Right cardiac atrium (tissue), 5 donors: ENCODE data around the gene LYRM9. TPM values are rescaled to one million over a fixed set of nuclear protein-coding genes. Genes with fewer than 3 reads are reported as not detected.
"Not testable (repeated sequence)": the region's sequence is repeated elsewhere in the genome, so short reads cannot be mapped to it uniquely, and the experiment has no call there.

Experiments
- ATAC-seq, 2 donors: fragments of 200-7000 bp; cut with Tn5 transposase; one replicate each; pipeline versions ENCODE4 v1.8.0 to v1.9.1; 2020; ENCODE audit warnings: moderate library complexity in 2 of 2, mild to moderate bottlenecking in 1 of 2
- DNase-seq, 3 donors: peaks; one replicate each; pipeline ENCODE4 v3.0.0-alpha.2; 2020
- H3K27ac ChIP-seq: one replicate; pipeline ENCODE4 v1.5.1; 2013; ENCODE audit warnings: mild to moderate bottlenecking, low read length, control low read depth, moderate library complexity
- H3K27me3 ChIP-seq: one replicate; pipeline ENCODE4 v1.6.1; 2013; ENCODE audit not compliant: control insufficient read depth, insufficient read depth
- H3K4me1 ChIP-seq: one replicate; pipeline ENCODE4 v1.6.1; 2013; ENCODE audit warnings: low read length; ENCODE audit not compliant: control insufficient read depth, insufficient read depth
- H3K4me3 ChIP-seq: one replicate; pipeline ENCODE4 v1.5.1; 2013; ENCODE audit warnings: low read length, control low read depth
- H3K9me3 ChIP-seq: one replicate; pipeline ENCODE4 v1.6.1; 2013; ENCODE audit warnings: low read length; ENCODE audit not compliant: control insufficient read depth
- WGBS: extraction: QIAGEN DNeasy Blood & Tissue Kit; methylation state at CpG from one replicate; pipeline ENCODE4 v1.1.7; 2013; 5-methylcytosine and 5-hydroxymethylcytosine counted together
- intact Hi-C, 4 donors: fragments of 100-400 bp; cut with DNase I; formaldehyde crosslinking; loops; one replicate each; pipeline versions ENCODE4 v1.11.0 to v1.14.0; 2022 to 2023
- polyA plus RNA-seq: library from polyadenylated mRNA; stranded (reverse); fragments of 200-250 nt; gene quantifications from one replicate; pipeline ENCODE4 v1.2.3, GENCODE V29; 2013
- total RNA-seq, 4 donors: library from RNA; stranded (reverse); fragmentation: NEBNext Ultra II Directional; extraction: Animal tissue kit (Norgen Biotek cat#: 25700); gene quantifications; one replicate each; pipeline ENCODE4 v1.2.1, GENCODE V29; 2021
- donor health status: healthy with polysubstance abuse.
- donor health status: DM: no; HTN: yes; CAD: no.
- donor health status: DM: no; HTN: no; CAD: no.
- donor health status: DM: no; HTN: yes; CAD: no; lungs with severe emphysema.
- donor health status: DM: yes; HTN: yes; CAD: no.

The LYRM9 gene
- total and polyA plus RNA-seq, 5 donors = 9.0 to 20.8 (median 10.0) TPM

DNA sequence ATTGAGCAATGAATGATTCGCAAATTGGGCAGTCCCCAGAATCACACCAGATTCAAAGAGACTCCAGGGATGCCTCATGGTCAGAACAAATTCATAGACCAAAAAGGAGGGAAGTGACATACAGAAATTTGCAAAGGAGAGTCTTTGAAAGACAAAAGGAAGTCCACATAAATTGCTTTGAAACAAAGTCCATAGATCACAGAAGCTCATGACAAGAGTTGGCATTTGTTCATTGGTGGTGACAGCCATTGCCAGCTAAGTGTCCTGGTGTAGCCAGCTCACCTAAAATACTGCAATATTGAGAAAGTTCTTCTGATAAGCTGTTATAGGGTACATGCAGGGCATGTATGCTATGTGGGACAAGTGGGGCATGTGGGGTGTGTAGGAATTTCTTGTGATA, 55.4 kb downstream of the LYRM9 start:
- H3K4me1 ChIP-seq, H3K4me3 ChIP-seq, ATAC-seq, intact Hi-C loops, H3K27ac ChIP-seq, H3K27me3 ChIP-seq, DNase-seq, H3K9me3 ChIP-seq: not testable (repeated sequence)
- WGBS = 94% methylated on average over 1 of the region's 1 CpG

DNA sequence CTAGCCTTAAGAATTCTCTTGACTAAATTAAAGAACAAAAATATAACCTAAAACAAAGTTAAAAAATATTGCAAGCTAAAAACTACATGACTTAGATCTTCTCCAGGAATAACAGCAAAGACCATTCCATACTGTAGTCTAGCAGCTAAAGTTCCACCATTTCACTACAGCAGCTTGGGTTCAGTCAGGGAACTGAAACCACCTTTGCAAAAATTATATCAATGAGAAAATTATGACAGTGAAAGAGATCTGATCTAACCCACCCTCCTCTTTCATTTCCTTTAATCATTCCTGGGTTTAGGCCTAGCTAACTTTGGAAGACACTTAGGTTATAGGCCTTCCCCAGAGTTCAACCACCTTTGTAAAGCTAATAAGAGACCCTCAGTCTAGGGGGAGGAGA, 56.5 kb downstream of the LYRM9 start:
- Histone ChIP-seq H3K4me1 (no peaks in the 10 kb centered on the region), H3K4me3 (no peak overlapping the region), H3K27me3 (no peaks in the 10 kb centered on the region), H3K27ac (no peak overlapping the region), H3K9me3 (no peaks in the 10 kb centered on the region)
- intact Hi-C loops = no loop called here
- DNase-seq (no peak), ATAC-seq (no peak)

DNA sequence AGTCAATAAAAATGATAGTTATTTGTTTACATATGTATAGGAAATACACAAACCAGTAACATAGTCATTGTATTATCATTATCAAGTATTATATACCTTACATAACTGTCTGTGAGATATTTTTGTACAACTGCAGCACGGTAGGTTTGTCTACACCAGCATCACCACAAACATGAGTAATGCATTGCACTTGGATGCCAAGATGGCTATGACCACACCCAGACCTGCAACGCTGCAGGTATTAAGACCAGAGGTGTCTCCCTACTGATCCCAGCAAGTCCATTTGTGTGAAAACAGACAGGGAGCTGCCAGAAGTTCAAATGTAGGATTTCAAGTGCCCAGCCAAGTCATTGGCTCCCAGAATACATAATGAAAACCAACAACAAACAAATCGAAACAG, 58.6 kb downstream of the LYRM9 start:
- WGBS = 90% methylated on average over 3 of the region's 3 CpGs
- Histone ChIP-seq H3K9me3 (no peaks in the 10 kb centered on the region), H3K27ac (no peak overlapping the region), H3K4me3 (no peak overlapping the region), H3K4me1 (no peaks in the 10 kb centered on the region), H3K27me3 (no peaks in the 10 kb centered on the region)
- intact Hi-C loops = no loop called here
- ATAC-seq = no peak
- DNase-seq = no peak

DNA sequence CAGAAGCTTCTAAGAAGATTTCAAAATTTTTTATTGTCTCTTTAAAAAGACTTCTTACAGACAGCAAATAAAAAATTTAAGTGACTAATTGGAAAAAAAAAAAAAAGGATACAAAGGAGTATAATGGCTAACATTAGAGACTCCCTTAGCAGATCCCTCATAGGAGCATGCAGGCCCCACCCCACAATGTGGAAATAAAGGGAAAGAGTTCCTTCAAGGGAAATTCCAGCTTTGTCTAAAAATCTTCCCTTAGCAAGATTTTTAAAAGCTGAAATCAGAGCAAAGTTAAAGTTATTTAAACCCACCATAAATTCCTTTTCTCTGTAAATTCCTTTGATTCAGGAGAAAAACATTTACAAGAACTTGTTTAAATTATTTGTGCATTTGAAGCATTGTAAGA, 60.3 kb downstream of the LYRM9 start:
- ATAC-seq (no peak), DNase-seq (no peak)
- H3K9me3 ChIP-seq = no peaks in the 10 kb centered on the region
- no peak overlapping the region for H3K27ac ChIP-seq
- H3K4me1 ChIP-seq = no peaks in the 10 kb centered on the region
- no peaks in the 10 kb centered on the region for H3K27me3 ChIP-seq
- no peak overlapping the region for H3K4me3 ChIP-seq
- intact Hi-C loops = no loop called here

DNA sequence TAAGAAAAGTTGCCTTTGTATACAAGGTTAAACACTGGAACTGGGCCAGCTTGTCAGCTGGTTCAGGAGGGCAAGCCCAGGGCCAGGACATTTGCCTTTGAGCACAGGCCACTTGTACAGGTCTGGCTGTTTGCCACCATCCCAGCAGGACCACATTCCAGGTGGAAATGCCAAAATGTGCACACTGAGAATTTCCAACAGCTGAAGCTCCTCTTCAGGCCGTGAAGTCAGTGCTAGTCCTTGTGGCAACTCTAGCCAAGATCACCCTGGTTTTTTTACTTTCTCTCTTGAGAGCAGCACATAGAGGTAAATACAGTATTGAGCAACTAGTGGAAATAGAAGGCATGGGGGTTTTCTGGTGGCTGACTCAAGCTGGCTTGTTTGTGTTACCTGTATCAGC, 63.3 kb downstream of the LYRM9 start:
- H3K27me3 ChIP-seq, DNase-seq, H3K27ac ChIP-seq, H3K4me3 ChIP-seq, H3K9me3 ChIP-seq, intact Hi-C loops, ATAC-seq, H3K4me1 ChIP-seq: not testable (repeated sequence)
- WGBS = 29% methylated on average over 1 of the region's 1 CpG

DNA sequence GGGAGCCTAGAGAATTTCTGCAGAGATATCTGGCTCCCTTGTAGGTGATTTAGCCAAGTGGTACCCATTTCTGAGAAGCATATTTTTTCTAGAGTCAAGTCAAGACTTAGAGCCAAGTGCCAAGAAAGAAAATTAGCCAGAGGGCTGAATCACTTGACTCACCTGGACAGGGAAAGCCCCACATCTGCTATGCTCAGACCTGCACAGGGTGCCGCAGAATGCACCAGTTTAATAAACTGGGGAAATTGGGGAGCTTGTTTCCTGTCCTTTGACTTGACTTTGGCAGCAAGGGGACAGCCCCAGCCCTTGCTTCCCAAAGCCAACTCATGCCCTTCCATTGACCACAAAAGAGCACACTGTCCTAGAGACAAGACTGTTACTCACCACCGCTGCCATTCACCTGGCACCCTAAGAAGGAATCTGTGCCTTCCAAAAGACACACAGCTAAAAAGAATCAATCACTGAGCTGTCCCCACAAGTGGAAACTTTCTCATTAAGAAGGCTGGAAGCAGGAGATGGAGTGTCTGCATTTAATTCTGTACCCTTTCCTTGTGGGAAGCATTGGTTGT, 63.9 kb downstream of the LYRM9 start:
- DNase-seq = not testable (repeated sequence)

More for the DNA sequence above, 63.9 kb downstream of the LYRM9 start:
- H3K4me1 ChIP-seq, H3K27me3 ChIP-seq, H3K4me3 ChIP-seq, H3K9me3 ChIP-seq, H3K27ac ChIP-seq, ATAC-seq, intact Hi-C loops: not testable (repeated sequence)
- no CpG with 5 or more reads among the region's 2 CpGs for WGBS

Other genes starting within 250 kb of the LYRM9 start
- under 1 TPM in 2 of 4 donors, not detected in 2; 0.08 to 0.09 TPM for gene NOS2, start 92.8 kb downstream of the LYRM9 start, total RNA-seq
- 0.02 TPM for gene NOS2, start 92.8 kb downstream of the LYRM9 start, polyA plus RNA-seq
- gene NLK, start 149.3 kb upstream of the LYRM9 start, total RNA-seq = 10 to 100 TPM; 21.4 to 28.1 (median 24.7) TPM
- 11.7 TPM for gene NLK, start 149.3 kb upstream of the LYRM9 start, polyA plus RNA-seq